Pancreas (tissue), 10 donors: ENCODE measurements around the gene PPP1R3G. TPM values are rescaled to one million over a fixed set of nuclear protein-coding genes. Genes with fewer than 3 reads are reported as not detected.

Source experiments
- ATAC-seq, 4 donors: fragments of 200-7000 bp; cut with Tn5 transposase; one replicate each; pipeline versions ENCODE4 v1.8.0 to v1.9.1; 2020; ENCODE audit warnings: mild to moderate bottlenecking in 4 of 4, moderate library complexity in 4 of 4
- DNase-seq, 6 donors: peaks; one replicate each; pipeline ENCODE4 v3.0.0-alpha.2; 2020
- FAIRE-seq: peaks from 2 replicates; lab custom pipeline; 2012; peaks lifted over from hg19 to GRCh38; lab: Jason Lieb, UNC
- H3K27ac ChIP-seq, 4 donors: fragments of 200-600 bp; sonication (generic); 1 replicate in 3 of 4; 2 replicates in 1 of 4; pipeline versions ENCODE4 v1.5.0 to v1.8.0; 2020
- H3K27me3 ChIP-seq, 4 donors: fragments of 200-600 bp; one replicate each; pipeline ENCODE4 v1.8.0; 2021
- H3K36me3 ChIP-seq, 3 donors: fragments of 200-600 bp; sonication (generic) in 1 of 3; one replicate each; pipeline versions ENCODE4 v1.5.0 to v1.8.0; 2020 to 2021
- H3K4me1 ChIP-seq, 3 donors: fragments of 200-600 bp; one replicate each; pipeline ENCODE4 v1.8.0; 2021
- H3K4me3 ChIP-seq, 4 donors: fragments of 200-600 bp; sonication (generic) in 2 of 4; one replicate each; pipeline versions ENCODE4 v1.5.0 to v1.8.0; 2020 to 2021
- H3K9me3 ChIP-seq, 4 donors: fragments of 200-600 bp; one replicate each; pipeline ENCODE4 v1.8.0; 2021
- CTCF ChIP-seq, 4 donors: fragments of 200-600 bp; sonication (generic) in 3 of 4; IDR thresholded peaks; one replicate each; pipeline versions ENCODE4 v1.5.0 to v1.8.0; 2021; ENCODE audit warnings: antibody characterized with exemption in 4 of 4
- WGBS, 2 donors: extraction: QIAGEN DNeasy Blood & Tissue Kit; methylation state at CpG; one replicate each; pipeline ENCODE4 v1.1.7; 2013; 5-methylcytosine and 5-hydroxymethylcytosine counted together
- intact Hi-C, 3 donors: fragments of 100-400 bp; cut with DNase I; formaldehyde crosslinking; loops; one replicate each; pipeline versions ENCODE4 v1.11.1 to v1.14.2; 2022
- polyA plus RNA-seq, 2 donors: library from polyadenylated mRNA; stranded (reverse); fragments of 200-250 nt; gene quantifications; one replicate each; pipeline ENCODE4 v1.2.3, GENCODE V29; 2013
- total RNA-seq, 6 donors: library from RNA; stranded (reverse); fragmentation: NEBNext Ultra II Directional in 4 of 6; extraction: Animal tissue kit (Norgen Biotek cat#: 25700) in 4 of 6; gene quantifications; one replicate each; pipeline versions ENCODE4 v1.2.1 to v1.2.4, GENCODE V29; 2021 to 2023
- donor health status: healthy with polysubstance abuse.
- donor health status: DM: no; HTN: no; CAD: no; lungs with moderate emphysema.
- donor health status: DM: no; HTN: no; CAD: no.
- donor health status: control.
- donor health status: control.
- donor health status: Bipolar disorder and iron deficiency.
- donor health status: DM: yes; HTN: yes; CAD: no.
- donor health status: DM: no; HTN: no; CAD: no.
- donor health status: DM: no; HTN: no; CAD: no.
- donor health status: DM: yes; HTN: yes; CAD: no.

The PPP1R3G gene
- total and polyA plus RNA-seq, 8 donors, result 0.04 to 0.24 (median 0.08) TPM; not detected in 2

- H3K9me3 ChIP-seq, result no peaks in the 10 kb centered on the region
- no peak for TF ChIP-seq CTCF (IDR thresholded peaks at IDR 0.05)
- no peak overlapping the region for H3K27ac ChIP-seq
- H3K36me3 ChIP-seq, result no peaks in the 10 kb centered on the region
- ATAC-seq, result no peak
- H3K4me1 ChIP-seq, result no peaks in the 10 kb centered on the region
- WGBS, 2 donors, result 88 to 89% methylated on average over 3 of the region's 3 CpGs
- FAIRE-seq, result no peak
- no peak for DNase-seq
- no peak overlapping the region for H3K4me3 ChIP-seq
- no peaks in the 10 kb centered on the region for H3K27me3 ChIP-seq
- intact Hi-C loops, result no loop called here
These were observed 17.8 kb upstream of the PPP1R3G start for GRCh38 chr6:5067305-5067704.

- Histone ChIP-seq H3K4me3 (no peak overlapping the region), H3K36me3 (no peaks in the 10 kb centered on the region), H3K4me1 (no peaks in the 10 kb centered on the region), H3K27me3 (no peaks in the 10 kb centered on the region), H3K27ac (no peak overlapping the region), H3K9me3 (no peaks in the 10 kb centered on the region)
- ATAC-seq (no peak), DNase-seq (no peak), FAIRE-seq (no peak)
- TF ChIP-seq CTCF (IDR thresholded peaks at IDR 0.05), result no peak
- 71 to 74% methylated on average over 17 of the region's 17 CpGs for WGBS, 2 donors
- intact Hi-C loops, result no loop called here
These were observed 16.9 kb upstream of the PPP1R3G start for GRCh38 chr6:5068153-5068751.

GRCh38 chr6:5071216-5071615, 13.9 kb upstream of the PPP1R3G start:
- FAIRE-seq (no peak), ATAC-seq (no peak), DNase-seq (no peak)
- no peaks in the 10 kb centered on the region for H3K9me3 ChIP-seq
- no peak overlapping the region for H3K4me3 ChIP-seq
- H3K36me3 ChIP-seq, result no peaks in the 10 kb centered on the region
- no peak for TF ChIP-seq CTCF (IDR thresholded peaks at IDR 0.05)
- intact Hi-C loops, result no loop called here
- WGBS, 2 donors, result 51 to 54% methylated on average over 2 of the region's 2 CpGs
- no peaks in the 10 kb centered on the region for H3K27me3 ChIP-seq
- H3K4me1 ChIP-seq, result no peaks in the 10 kb centered on the region
- H3K27ac ChIP-seq, result no peak overlapping the region

GRCh38 chr6:5072440-5072839, 12.7 kb upstream of the PPP1R3G start:
- FAIRE-seq (no peak), DNase-seq (no peak), ATAC-seq (no peak)
- H3K4me3 ChIP-seq, result no peak overlapping the region
- H3K27ac ChIP-seq, result no peak overlapping the region
- H3K4me1 ChIP-seq, result no peaks in the 10 kb centered on the region
- no peaks in the 10 kb centered on the region for H3K9me3 ChIP-seq
- TF ChIP-seq CTCF (IDR thresholded peaks at IDR 0.05), result no peak
- H3K27me3 ChIP-seq, result no peaks in the 10 kb centered on the region
- 77 to 84% methylated on average over 7 of the region's 7 CpGs for WGBS, 2 donors
- intact Hi-C loops, result no loop called here
- H3K36me3 ChIP-seq, result no peaks in the 10 kb centered on the region

GRCh38 chr6:5073992-5074391, 11.1 kb upstream of the PPP1R3G start:
- intact Hi-C loops, result no loop called here
- WGBS, 2 donors, result 62 to 75% methylated on average over 3 of the region's 3 CpGs
- Histone ChIP-seq H3K36me3 (no peaks in the 10 kb centered on the region), H3K27me3 (no peaks in the 10 kb centered on the region), H3K4me1 (no peaks in the 10 kb centered on the region), H3K9me3 (no peaks in the 10 kb centered on the region), H3K27ac (no peak overlapping the region), H3K4me3 (no peak overlapping the region)
- ATAC-seq (no peak), FAIRE-seq (no peak), DNase-seq (no peak)
- no peak for TF ChIP-seq CTCF (IDR thresholded peaks at IDR 0.05)
